ENCODE measurements around the gene SLCO4C1. TPM values are rescaled to one million over a fixed set of nuclear protein-coding genes. Genes with fewer than 3 reads are reported as not detected.

Gene SLCO4C1
- total RNA-seq, 2 experiments from 2014 or later, result 0.38 to 0.45 TPM

GRCh38 chr5:102313912-102314311 is 17.8 kb upstream of the SLCO4C1 start:
- no peaks in the 10 kb centered on the region for H3K4me1 Mint-ChIP-seq (ENCODE audit: low read depth)
- CTCF ChIA-PET, result no interaction called here
- H3K27ac Mint-ChIP-seq, result no peak overlapping the region
- H3K27me3 Mint-ChIP-seq, result peaks cover 1% of the 10 kb centered on the region
- no peak overlapping the region for H3K4me3 Mint-ChIP-seq
- H3K9me3 Mint-ChIP-seq, result no peaks in the 10 kb centered on the region
- H3K36me3 Mint-ChIP-seq (ENCODE audit: low read depth), result no peaks in the 10 kb centered on the region
- POLR2A ChIA-PET, result no interaction called here
- DNase-seq (no peak), ATAC-seq (no peak)
- intact Hi-C loops (cut with micrococcal nuclease), result no loop called here
- TF ChIP-seq CTCF (IDR thresholded peaks at IDR 0.05), result no peak

- no peaks in the 10 kb centered on the region for H3K36me3 Mint-ChIP-seq (ENCODE audit: low read depth)
- H3K4me3 Mint-ChIP-seq, result no peak overlapping the region
- DNase-seq (no peak), ATAC-seq (no peak)
- intact Hi-C loops (cut with micrococcal nuclease), result no loop called here
- no peak overlapping the region for H3K27ac Mint-ChIP-seq
- H3K9me3 Mint-ChIP-seq, result no peaks in the 10 kb centered on the region
- ChIA-PET CTCF (interaction anchor here (0.7 kb wide), 1 partner anchor 15 kb away, joined by 3 read pairs; no protein-coding TSS in a partner anchor), POLR2A (no interaction called here)
- no peak for TF ChIP-seq CTCF (IDR thresholded peaks at IDR 0.05)
- peaks cover 1% of the 10 kb centered on the region for H3K27me3 Mint-ChIP-seq
- no peaks in the 10 kb centered on the region for H3K4me1 Mint-ChIP-seq (ENCODE audit: low read depth)
Observed at GRCh38 chr5:102312586-102313370, 16.7 kb upstream of the SLCO4C1 start.

GRCh38 chr5:102309586-102309985 is 13.5 kb upstream of the SLCO4C1 start:
- DNase-seq (no peak), ATAC-seq (no peak)
- TF ChIP-seq CTCF (IDR thresholded peaks at IDR 0.05), result no peak
- Mint-ChIP-seq H3K4me3 (no peak overlapping the region), H3K4me1 (ENCODE audit: low read depth) (no peaks in the 10 kb centered on the region), H3K36me3 (ENCODE audit: low read depth) (no peaks in the 10 kb centered on the region), H3K27ac (no peak overlapping the region), H3K27me3 (no peaks in the 10 kb centered on the region), H3K9me3 (no peaks in the 10 kb centered on the region)
- CTCF ChIA-PET, result no interaction called here
- POLR2A ChIA-PET, result interaction anchor here (0.6 kb wide), 1 partner anchor 296 kb away, joined by 3 read pairs; no protein-coding TSS in a partner anchor
- intact Hi-C loops (cut with micrococcal nuclease), result no loop called here

- Mint-ChIP-seq H3K27me3 (no peaks in the 10 kb centered on the region), H3K36me3 (ENCODE audit: low read depth) (no peaks in the 10 kb centered on the region), H3K9me3 (no peaks in the 10 kb centered on the region), H3K27ac (no peak overlapping the region), H3K4me3 (no peak overlapping the region), H3K4me1 (ENCODE audit: low read depth) (no peaks in the 10 kb centered on the region)
- ChIA-PET CTCF (interaction anchor here (2.2 kb wide), 1 partner anchor 11 kb away, joined by 6 read pairs; the partner anchor contains the start of gene SLCO4C1), POLR2A (no interaction called here)
- no peak for ATAC-seq
- no peak for TF ChIP-seq CTCF (IDR thresholded peaks at IDR 0.05)
- DNase-seq, result no peak
- intact Hi-C loops (cut with micrococcal nuclease), result no loop called here
Observed at GRCh38 chr5:102307232-102307631, 11.1 kb upstream of the SLCO4C1 start.

GRCh38 chr5:102306121-102306520 is 10.0 kb upstream of the SLCO4C1 start:
- Mint-ChIP-seq H3K4me1 (ENCODE audit: low read depth) (no peaks in the 10 kb centered on the region), H3K36me3 (ENCODE audit: low read depth) (no peaks in the 10 kb centered on the region), H3K4me3 (no peak overlapping the region), H3K9me3 (no peaks in the 10 kb centered on the region), H3K27ac (no peak overlapping the region), H3K27me3 (no peaks in the 10 kb centered on the region)
- TF ChIP-seq CTCF (IDR thresholded peaks at IDR 0.05), result no peak
- DNase-seq (no peak), ATAC-seq (no peak)
- intact Hi-C loops (cut with micrococcal nuclease), result no loop called here
- CTCF ChIA-PET, result interaction anchor here (2.2 kb wide), 1 partner anchor 10 kb away, joined by 6 read pairs; the partner anchor contains the start of gene SLCO4C1
- POLR2A ChIA-PET, result no interaction called here
